HG02943 (cell line): ENCODE results near the gene SRPK2.
"Not testable (repeated sequence)": the region's sequence is repeated elsewhere in the genome, so short reads cannot be mapped to it uniquely, and the experiment has no call there.

Experiments used
- ATAC-seq: cut with Tn5 transposase; IDR thresholded peaks from one replicate; pipeline ENCODE4 v1.9.1; 2021; ENCODE audit warnings: mild to moderate bottlenecking, low read depth, moderate library complexity; ENCODE audit not compliant: unreplicated experiment

Gene SRPK2

DNA sequence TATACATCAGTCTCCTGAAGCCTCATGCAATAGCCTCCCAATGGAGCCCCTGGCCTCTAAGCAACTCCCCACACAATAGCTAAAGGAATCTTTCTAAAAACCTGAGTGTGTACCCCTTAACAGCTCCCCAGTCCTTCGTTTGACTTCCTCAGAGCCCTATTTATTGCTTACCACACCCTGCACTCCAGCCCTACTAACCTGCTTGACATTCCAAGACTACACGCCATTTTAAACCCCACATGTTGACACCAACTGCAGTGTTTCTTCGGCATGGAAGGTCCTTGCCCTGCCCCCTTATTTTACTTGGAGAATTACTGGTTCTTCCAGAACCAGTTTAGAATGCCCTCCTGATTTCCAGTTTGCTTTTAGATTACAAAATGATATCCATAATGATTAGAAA, 10.8 kb downstream of the SRPK2 start:
- no peak for ATAC-seq

DNA sequence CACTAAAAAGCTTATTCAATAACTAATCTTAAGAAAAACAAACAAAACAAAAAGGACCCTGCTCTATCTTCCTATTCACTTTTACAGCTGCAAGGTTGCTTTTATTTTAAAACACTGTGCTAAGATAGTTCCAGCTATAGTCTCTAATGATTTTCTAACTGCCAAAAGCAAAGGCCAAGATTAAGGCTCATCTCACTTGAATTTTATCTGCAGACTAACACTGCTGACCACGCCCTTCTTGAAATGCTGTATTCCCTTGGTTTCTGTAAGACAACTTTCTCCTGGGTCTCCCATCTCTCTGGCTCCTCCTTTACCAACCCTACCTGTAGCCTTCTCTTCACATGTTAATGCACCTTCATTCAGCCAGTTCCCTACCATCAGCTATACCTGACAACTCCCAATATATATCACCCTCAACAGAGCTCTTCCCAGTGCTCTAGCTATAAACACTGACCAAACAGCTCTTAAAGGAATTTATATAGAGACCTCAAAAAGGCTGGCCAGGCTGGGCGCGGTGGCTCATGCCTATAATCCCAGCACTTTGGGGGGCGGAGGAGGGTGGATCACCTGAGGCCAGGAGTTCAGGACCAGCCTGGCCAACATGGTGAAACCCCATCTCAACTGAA, 11.7 kb downstream of the SRPK2 start:
- ATAC-seq: no peak

- ATAC-seq: no peak
Observed at GRCh38 chr7:105369944-105370343, 18.8 kb downstream of the SRPK2 start.

- ATAC-seq: no peak
Observed at GRCh38 chr7:105367458-105367857, 21.3 kb downstream of the SRPK2 start.

GRCh38 chr7:105365541-105366534, 22.9 kb downstream of the SRPK2 start:
- no peak for ATAC-seq

GRCh38 chr7:105364684-105365083, 24.0 kb downstream of the SRPK2 start:
- no peak for ATAC-seq

GRCh38 chr7:105363657-105364056, 25.1 kb downstream of the SRPK2 start:
- ATAC-seq: not testable (repeated sequence)

- not testable (repeated sequence) for ATAC-seq
Observed at GRCh38 chr7:105362685-105363084, 26.0 kb downstream of the SRPK2 start.

GRCh38 chr7:105361995-105362394, 26.7 kb downstream of the SRPK2 start:
- ATAC-seq: not testable (repeated sequence)

DNA sequence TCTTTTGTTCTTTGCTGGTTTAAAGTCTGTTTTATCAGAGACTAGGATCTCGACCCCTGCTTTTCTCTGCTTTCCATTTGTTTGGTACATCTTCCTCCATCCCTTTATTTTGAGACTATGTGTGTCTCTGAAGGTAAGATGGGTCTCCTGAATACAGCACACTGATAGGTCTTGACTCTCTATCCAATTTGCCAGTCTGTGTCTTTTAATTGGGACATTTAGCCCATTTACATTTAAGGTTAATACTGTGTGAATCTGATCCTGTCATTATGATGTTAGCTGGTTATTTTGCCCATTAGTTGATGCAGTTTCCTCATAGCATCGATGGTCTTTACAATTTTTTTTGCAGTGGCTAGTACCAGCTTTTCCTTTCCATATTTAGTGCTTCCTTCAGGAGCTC, 28.6 kb downstream of the SRPK2 start:
- not testable (repeated sequence) for ATAC-seq

DNA sequence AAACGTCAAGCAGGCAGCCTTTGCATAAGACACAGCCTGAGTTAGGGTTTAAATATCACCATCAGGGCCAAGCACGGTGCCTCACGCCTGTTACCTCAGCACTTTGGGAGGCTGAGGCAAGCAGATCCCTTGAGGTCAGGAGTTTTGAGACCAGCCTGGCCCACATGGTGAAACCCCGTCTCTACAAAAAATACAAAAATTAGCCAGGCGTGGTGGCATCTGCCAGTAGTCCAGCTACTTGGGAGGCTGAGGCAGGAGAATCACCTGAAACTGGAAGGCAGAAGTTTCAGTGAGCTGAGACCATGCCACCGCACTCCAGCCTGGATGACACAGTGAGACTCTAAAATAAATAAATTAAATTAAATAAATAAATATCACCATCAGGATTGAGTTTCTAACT, 33.0 kb downstream of the SRPK2 start:
- ATAC-seq: no peak

GRCh38 chr7:105354383-105354782, 34.3 kb downstream of the SRPK2 start:
- no peak for ATAC-seq

- ATAC-seq: no peak
Observed at GRCh38 chr7:105353752-105354328, 34.9 kb downstream of the SRPK2 start.

DNA sequence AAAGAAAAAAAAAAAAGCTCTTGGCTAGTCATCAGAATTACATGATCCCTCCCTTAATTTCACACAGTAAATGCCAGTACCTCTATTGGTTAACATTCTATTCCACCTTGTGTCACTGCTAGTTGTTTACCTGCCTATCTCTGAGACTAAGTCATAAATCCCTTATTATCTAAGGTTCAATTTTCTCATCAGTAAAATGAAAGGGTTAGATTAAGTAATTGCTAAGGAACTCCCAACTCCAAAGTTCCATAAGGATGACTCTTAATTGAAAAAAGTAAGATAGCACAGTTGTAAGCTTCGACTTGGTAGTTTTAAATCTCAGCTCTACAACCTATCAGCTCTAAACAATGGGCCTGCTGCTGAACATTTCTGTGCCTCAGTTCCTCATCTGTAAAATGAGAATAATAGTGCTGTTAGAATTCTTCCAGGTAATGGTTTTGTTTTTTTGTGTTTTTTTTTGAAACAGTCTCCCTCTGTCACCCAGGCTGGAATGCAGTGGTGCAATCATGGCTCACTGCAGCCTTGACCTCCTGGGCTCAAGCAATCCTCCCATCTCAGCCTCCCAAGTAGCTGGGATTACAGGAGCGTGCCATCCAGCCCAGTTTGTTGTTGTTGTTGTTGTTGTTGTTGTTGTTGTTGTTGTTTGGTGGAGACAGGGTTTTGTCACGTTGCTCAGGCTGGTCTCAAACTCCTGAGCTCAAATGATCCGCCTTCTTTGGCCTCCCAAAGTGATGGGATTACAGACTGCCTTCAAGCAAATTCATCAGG, 35.6 kb downstream of the SRPK2 start:
- no peak for ATAC-seq

DNA sequence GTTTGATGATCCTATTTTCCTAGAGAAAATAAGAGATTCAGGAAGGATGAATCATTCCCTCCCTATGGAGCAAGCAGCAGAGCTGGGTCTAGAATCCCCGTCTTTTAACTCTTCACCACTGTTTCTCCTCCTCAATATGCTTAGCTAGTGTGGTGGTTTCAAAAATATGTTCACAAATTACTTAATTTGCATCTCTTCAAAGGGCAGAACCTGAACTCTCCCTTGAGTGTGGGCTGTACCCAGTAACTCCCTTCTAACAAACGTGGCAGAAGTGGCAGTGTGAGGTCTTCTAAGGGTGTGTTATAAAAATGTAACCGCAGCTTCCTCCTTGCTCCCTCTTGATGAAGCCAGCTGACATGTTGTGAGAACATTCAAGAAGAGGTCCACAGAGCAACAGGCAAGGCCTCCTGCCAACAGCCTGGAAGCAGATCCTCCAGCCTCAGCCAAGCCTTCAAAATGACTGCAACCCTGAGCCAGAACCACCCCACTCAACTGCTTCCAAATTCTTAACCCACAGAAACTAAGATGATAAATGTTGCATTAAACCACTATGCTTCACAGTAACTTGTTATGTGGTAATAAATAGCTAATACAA, 36.6 kb downstream of the SRPK2 start:
- peak; percentile 93 for ATAC-seq

DNA sequence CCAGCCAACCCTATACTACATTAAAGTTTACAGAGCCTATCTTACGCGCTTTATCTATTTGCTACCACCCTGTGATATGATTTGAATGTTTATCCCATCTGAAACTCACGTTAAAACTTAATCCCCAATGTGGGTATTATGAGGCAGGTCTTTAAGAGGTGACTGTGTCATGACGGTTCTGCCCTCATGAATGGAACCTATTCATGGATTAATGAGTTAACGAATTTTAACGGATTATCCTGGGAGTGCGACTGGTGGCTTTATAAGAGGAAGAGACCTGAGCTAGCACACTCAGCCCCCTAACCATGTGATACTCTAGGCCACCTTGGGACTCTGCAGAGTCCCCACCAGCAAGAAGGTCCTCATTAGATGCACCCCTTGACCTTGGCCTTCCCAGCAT, 37.8 kb downstream of the SRPK2 start:
- no peak for ATAC-seq

- not testable (repeated sequence) for ATAC-seq
Observed at GRCh38 chr7:105348177-105348576, 40.5 kb downstream of the SRPK2 start.

GRCh38 chr7:105346593-105347322, 42.0 kb downstream of the SRPK2 start:
- ATAC-seq: no peak

GRCh38 chr7:105346138-105346537, 42.6 kb downstream of the SRPK2 start:
- ATAC-seq: no peak

- no peak for ATAC-seq
Observed at GRCh38 chr7:105345725-105346124, 43.0 kb downstream of the SRPK2 start.
